ENCODE data around the gene SDR42E2. TPM values are rescaled to one million over a fixed set of nuclear protein-coding genes. Genes with fewer than 3 reads are reported as not detected.

SDR42E2 gene
- total RNA-seq, 2 experiments from 2014 or later, result 0.29 TPM; not detected in 1

- no peak for DNase-seq (ENCODE audit: low spot score)
- no peaks in the 10 kb centered on the region for H3K9me3 ChIP-seq (ENCODE audit: low read length)
- H3K9me2 ChIP-seq (ENCODE audit: insufficient read depth, low read length), result no peaks in the 10 kb centered on the region
- BruUV-seq (replicated peaks), result no TSS peak
- H4K20me1 ChIP-seq (ENCODE audit: insufficient read depth, low read length), result no peaks in the 10 kb centered on the region
- no peak for TF ChIP-seq EZH2phosphoT487 (IDR thresholded peaks at IDR 0.05; ENCODE audit: borderline replicate concordance, low read depth, low read length)
- TF ChIP-seq CTCF (conservative IDR thresholded peaks at IDR 0.05; ENCODE audit: low read length), result no peak
- H3K36me3 ChIP-seq (ENCODE audit: insufficient read depth, low read length), result no peaks in the 10 kb centered on the region
- POLR2A ChIA-PET, result interaction anchor here (0.6 kb wide), 1 partner anchor 166 kb away, joined by 3 read pairs; no protein-coding TSS in a partner anchor
- H3K4me3 ChIP-seq (ENCODE audit: low read depth, low read length, poor library complexity, severe bottlenecking), result no peak overlapping the region
- H3K4me1 ChIP-seq (ENCODE audit: insufficient read depth, low read length, poor library complexity, severe bottlenecking), result no peaks in the 10 kb centered on the region
- H2AFZ ChIP-seq (ENCODE audit: low read length), result no peak overlapping the region
- no peak overlapping the region for H3K4me2 ChIP-seq (ENCODE audit: low read length)
- intact Hi-C loops (cut with micrococcal nuclease; ENCODE audit: unreplicated experiment), result no loop called here
- CTCF ChIA-PET (ENCODE audit: unreplicated experiment), result interaction anchor here (1.2 kb wide), 1 partner anchor 10 kb away, joined by 3 read pairs; no protein-coding TSS in a partner anchor
- no peaks in the 10 kb centered on the region for H3K79me2 ChIP-seq (ENCODE audit: insufficient read depth, low read depth, low read length)
- H3K27ac ChIP-seq (ENCODE audit: low read depth, low read length, poor library complexity, severe bottlenecking), result no peak overlapping the region
These were observed 15.9 kb downstream of the SDR42E2 start for GRCh38 chr16:22177968-22178930.

- no TSS peak for BruUV-seq (replicated peaks)
- no peak overlapping the region for H3K4me2 ChIP-seq (ENCODE audit: low read length)
- DNase-seq (ENCODE audit: low spot score), result no peak
- no peak overlapping the region for H3K27ac ChIP-seq (ENCODE audit: low read depth, low read length, poor library complexity, severe bottlenecking)
- no peaks in the 10 kb centered on the region for H3K4me1 ChIP-seq (ENCODE audit: insufficient read depth, low read length, poor library complexity, severe bottlenecking)
- H3K9me3 ChIP-seq (ENCODE audit: low read length), result no peaks in the 10 kb centered on the region
- no peaks in the 10 kb centered on the region for H3K36me3 ChIP-seq (ENCODE audit: insufficient read depth, low read length)
- ChIA-PET CTCF (ENCODE audit: unreplicated experiment) (interaction anchor here (0.5 kb wide), 1 partner anchor 173 kb away, joined by 4 read pairs; no protein-coding TSS in a partner anchor), POLR2A (interaction anchor here (0.5 to 0.9 kb wide), 2 partner anchors 172 to 532 kb away, joined by 3 to 4 read pairs; no protein-coding TSS in a partner anchor)
- no peak overlapping the region for H2AFZ ChIP-seq (ENCODE audit: low read length)
- no peaks in the 10 kb centered on the region for H4K20me1 ChIP-seq (ENCODE audit: insufficient read depth, low read length)
- no peaks in the 10 kb centered on the region for H3K79me2 ChIP-seq (ENCODE audit: insufficient read depth, low read depth, low read length)
- TF ChIP-seq EZH2phosphoT487 (IDR thresholded peaks at IDR 0.05; ENCODE audit: borderline replicate concordance, low read depth, low read length) (no peak), CTCF (conservative IDR thresholded peaks at IDR 0.05; ENCODE audit: low read length) (no peak)
- intact Hi-C loops (cut with micrococcal nuclease; ENCODE audit: unreplicated experiment), result no loop called here
- H3K9me2 ChIP-seq (ENCODE audit: insufficient read depth, low read length), result no peaks in the 10 kb centered on the region
- no peak overlapping the region for H3K4me3 ChIP-seq (ENCODE audit: low read depth, low read length, poor library complexity, severe bottlenecking)
These were observed 19.1 kb downstream of the SDR42E2 start for GRCh38 chr16:22181426-22181825.
